ENCODE results near the gene DPP4. TPM values are rescaled to one million over a fixed set of nuclear protein-coding genes. Genes with fewer than 3 reads are reported as not detected.

Gene DPP4
- total and polyA plus RNA-seq, 2 of the 4 experiments (the other 2 are of a cell fraction): 13.2 to 19.0 TPM

- Histone ChIP-seq H3K14ac (replicated peaks; ENCODE audit: low read depth, low read length) (no peak overlapping the region), H2BK20ac (ENCODE audit: low read depth, low read length) (no peak overlapping the region), H4K8ac (ENCODE audit: low read depth in 2 of 2, low read length in 2 of 2) (no peak overlapping the region), H3K36me3 (ENCODE audit: control insufficient read depth, insufficient read depth, low read length) (peaks cover 5% of the 10 kb centered on the region; the same call in 1 of the 2 replicates), H2BK15ac (ENCODE audit: low read depth, low read length) (no peak overlapping the region), H2BK5ac (ENCODE audit: low read depth, low read length, poor library complexity, severe bottlenecking) (no peak overlapping the region), H3K4me1 (ENCODE audit: control insufficient read depth, insufficient read depth, low read length) (peaks cover 3% of the 10 kb centered on the region; the same call in 1 of the 2 replicates), H2BK120ac (ENCODE audit: low read depth, low read length) (no peak overlapping the region), H3K4ac (ENCODE audit: low read depth, low read length) (no peak overlapping the region), H3K9me3 (ENCODE audit: control insufficient read depth, insufficient read depth, low read length) (peaks cover 10% of the 10 kb centered on the region), H2AFZ (replicated peaks; ENCODE audit: low read length, poor library complexity) (no peak overlapping the region), H4K5ac (ENCODE audit: low read depth, low read length) (no peak overlapping the region), H3K27me3 (ENCODE audit: control insufficient read depth, insufficient read depth, low read length) (no peaks in the 10 kb centered on the region), H2AK9ac (replicated peaks; ENCODE audit: low read depth, low read length, poor library complexity) (no peak overlapping the region), H3K4me3 (ENCODE audit: insufficient read depth, low read depth, low read length) (no peak overlapping the region), H4K20me1 (ENCODE audit: insufficient read depth, low read length) (no peaks in the 10 kb centered on the region), H3K27ac (ENCODE audit: insufficient read depth, low read length) (no peak overlapping the region), H4K91ac (ENCODE audit: insufficient read depth, low read depth, low read length) (no peak overlapping the region), H3K9me1 (ENCODE audit: insufficient read depth, low read length) (no peaks in the 10 kb centered on the region), H2AK5ac (ENCODE audit: low read depth, low read length) (no peak overlapping the region), H3K18ac (ENCODE audit: low read depth, low read length) (no peak overlapping the region), H3K9ac (ENCODE audit: low read depth, low read length) (no peak overlapping the region), H3K23ac (ENCODE audit: low read depth, low read length) (no peak overlapping the region), H3K79me1 (ENCODE audit: low read depth in 1 of 2, low read length in 2 of 2) (0 out of 4 replicates have a peak, but pooled peaks cover 0 to 3% of the 10 kb centered on the region in 2 experiments), H3K56ac (ENCODE audit: extremely low read depth, insufficient read depth, low read length) (no peak overlapping the region), H3K4me2 (ENCODE audit: low read depth, low read length) (no peak overlapping the region)
- TF ChIP-seq CEBPB (IDR thresholded peaks at IDR 0.05; ENCODE audit: low read depth, low read length): no peak
- TF ChIP-seq BHLHE40 (IDR thresholded peaks at IDR 0.05; ENCODE audit: low read depth, low read length): no peak
- no peak for TF ChIP-seq RFX5 (IDR thresholded peaks at IDR 0.05; ENCODE audit: low read depth, low read length)
- no peak for TF ChIP-seq FOS (IDR thresholded peaks at IDR 0.05; ENCODE audit: low read depth, low read length)
- DNase-seq (no peak), ATAC-seq (ENCODE audit: low read depth) (no peak)
- in situ Hi-C loops (cut with MboI; ENCODE audit: low sequenced_read_pairs): no loop called here
- BruUV-seq (replicated peaks): no TSS peak
- intact Hi-C loops (cut with micrococcal nuclease): no loop called here
- CTCF ChIA-PET: interaction anchor here (2.0 kb wide), 1 partner anchor 12 kb away, joined by 5 read pairs; no protein-coding TSS in a partner anchor
- POLR2A ChIA-PET (ENCODE audit: unreplicated experiment): interaction anchor here (1.5 kb wide), 1 partner anchor 12 kb away, joined by 3 read pairs; no protein-coding TSS in a partner anchor
- no CpG with 5 or more reads among the region's 2 CpGs for WGBS, 2 experiments (ENCODE audit: extremely low coverage in 2 of 2, insufficient read length in 1 of 2)
- dilution Hi-C loops (cut with HindIII; ENCODE audit: low sequenced_read_pairs, unreplicated experiment): no loop called here
Observed at GRCh38 chr2:162061021-162061420, 13.0 kb downstream of the DPP4 start.
